ENCODE measurements around the gene NUPR2.
A peak's percentile ranks its signal among the peaks of the same experiment; 100 is the strongest.

GRCh38 chr7:56079450-56080185 is 36.6 kb downstream of the NUPR2 start:
- TF ChIP-seq CTCF (conservative IDR thresholded peaks at IDR 0.05 in 1 of 2, IDR thresholded peaks at IDR 0.05 in 1 of 2; ENCODE audit: extremely low read depth in 1 of 2, insufficient read depth in 1 of 2, low read depth in 1 of 2, low read length in 2 of 2) (peak; percentile 32 to 46), EZH2 (IDR thresholded peaks at IDR 0.05; ENCODE audit: borderline replicate concordance, low read length) (no peak)

All from mammary epithelial cell (primary cell).